OCI-LY7 (cell line): ENCODE results near the gene ASB14. TPM values are rescaled to one million over a fixed set of nuclear protein-coding genes. Genes with fewer than 3 reads are reported as not detected.

Experiments
- total RNA-seq, 2 experiments: library from RNA; depleted of rRNA in 1 of 2; stranded (reverse); fragments of >200 nt in 1 of 2; shearing (Covaris generic) in 1 of 2; gene quantifications; 2 replicates each; pipeline ENCODE4 v1.2.3, GENCODE V29; 2014 to 2022

ASB14 gene
- total RNA-seq, 2 experiments from 2014 or later: 0.06 TPM; not detected in 1

Other genes starting within 250 kb of the ASB14 start
- not detected in 2 replicates for gene SPATA12, start 232.0 kb downstream of the ASB14 start, total RNA-seq (2014; rRNA removed; shearing (Covaris generic))
- gene SPATA12, start 232.0 kb downstream of the ASB14 start, total RNA-seq (2022): 0.13 and 0.20 TPM in 2 replicates
- 0.06 TPM in 1 of 2 replicates, not detected in the other for gene IL17RD, start 127.3 kb downstream of the ASB14 start, total RNA-seq (2014; rRNA removed; shearing (Covaris generic))
- 0.35 and 0.36 TPM in 2 replicates for gene IL17RD, start 127.3 kb downstream of the ASB14 start, total RNA-seq (2022)
- 6.9 and 10.1 TPM in 2 replicates for gene HESX1, start 92.7 kb downstream of the ASB14 start, total RNA-seq (2014; rRNA removed; shearing (Covaris generic))
- 4.7 and 6.0 TPM in 2 replicates for gene HESX1, start 92.7 kb downstream of the ASB14 start, total RNA-seq (2022)
- gene APPL1, start 65.0 kb downstream of the ASB14 start, total RNA-seq (2014; rRNA removed; shearing (Covaris generic)): 43.3 and 45.9 TPM in 2 replicates
- 51.1 and 54.5 TPM in 2 replicates for gene APPL1, start 65.0 kb downstream of the ASB14 start, total RNA-seq (2022)